PC-9 (cell line): ENCODE results near the gene SHISA9. TPM values are rescaled to one million over a fixed set of nuclear protein-coding genes. Genes with fewer than 3 reads are reported as not detected.

ENCODE experiments used
- BruUV-seq: library from RNA; stranded (reverse); fragments of 400-500 nt; replicated peaks from 2 replicates; lab custom pipeline; 2021; lab: Mats Ljungman, UMichigan
- CTCF ChIA-PET: fragments of 300-600 bp; sonication (Branson Sonifier 250); formaldehyde crosslinking; loops from one replicate; lab custom pipeline; 2022; ENCODE audit warnings: antibody characterized with exemption; lab: Charles Lee
- POLR2A ChIA-PET: fragments of 300-600 bp; sonication (Branson Sonifier 250); formaldehyde crosslinking; loops from one replicate; lab custom pipeline; 2022; ENCODE audit warnings: antibody characterized with exemption; ENCODE audit not compliant: unreplicated experiment; lab: Charles Lee
- DNase-seq, 2 experiments: peaks; one replicate each; pipeline versions ENCODE4 v3.0.0 to v3.0.0-alpha.2; 2015 to 2022; ENCODE audit warnings: mixed read lengths in 1 of 2
- H2AFZ ChIP-seq: fragments of 200-600 bp; sonication (generic); 2 replicates; pipeline ENCODE4 v1.8.1; 2017; ENCODE audit warnings: antibody characterized with exemption
- H3F3A ChIP-seq: fragments of 200-600 bp; sonication (generic); 2 replicates; pipeline ENCODE4 v1.8.1; 2017; ENCODE audit warnings: antibody characterized with exemption, mild to moderate bottlenecking, low read depth; ENCODE audit not compliant: insufficient read depth
- H3K27ac ChIP-seq: fragments of 200-600 bp; sonication (generic); 2 replicates; pipeline ENCODE4 v1.6.1; 2016; ENCODE audit warnings: mixed run types
- H3K27me3 ChIP-seq: fragments of 200-600 bp; sonication (generic); 2 replicates; pipeline ENCODE4 v1.6.1; 2016; ENCODE audit warnings: low read depth, mixed run types; ENCODE audit not compliant: insufficient read depth
- H3K36me3 ChIP-seq: fragments of 200-600 bp; sonication (generic); 2 replicates; pipeline ENCODE4 v1.6.1; 2016; ENCODE audit warnings: low read depth, mixed run types
- H3K4me1 ChIP-seq: fragments of 200-600 bp; sonication (generic); replicated peaks from 2 replicates; pipeline ENCODE4 v1.6.1; 2016; ENCODE audit warnings: mixed run types; ENCODE audit not compliant: insufficient read depth
- H3K4me2 ChIP-seq: fragments of 200-600 bp; sonication (generic); 2 replicates; pipeline ENCODE4 v1.6.1; 2017; ENCODE audit warnings: mixed run types
- H3K4me3 ChIP-seq: fragments of 200-600 bp; sonication (generic); 2 replicates; pipeline ENCODE4 v1.6.1; 2016; ENCODE audit warnings: mixed run types
- H3K79me2 ChIP-seq: fragments of 200-600 bp; sonication (generic); 2 replicates; pipeline ENCODE4 v1.6.1; 2017; ENCODE audit warnings: low read depth, mixed run types
- H3K9me2 ChIP-seq: fragments of 200-600 bp; sonication (generic); 2 replicates; pipeline ENCODE4 v1.8.1; 2017; ENCODE audit warnings: mild to moderate bottlenecking; ENCODE audit not compliant: insufficient read depth
- H3K9me3 ChIP-seq: fragments of 200-600 bp; sonication (generic); 2 replicates; pipeline ENCODE4 v1.8.1; 2016; ENCODE audit warnings: low read depth; ENCODE audit not compliant: insufficient read depth
- H4K20me1 ChIP-seq: fragments of 200-600 bp; sonication (generic); 2 replicates; pipeline ENCODE4 v1.8.1; 2017; ENCODE audit not compliant: insufficient read depth
- EZH2 ChIP-seq: fragments of 200-600 bp; sonication (generic); IDR thresholded peaks from 2 replicates; pipeline ENCODE4 v1.8.0; 2017; ENCODE audit warnings: antibody characterized with exemption, low read depth
- intact Hi-C: fragments of 100-400 bp; cut with micrococcal nuclease; formaldehyde crosslinking; loops from one replicate; pipeline ENCODE4 v1.10.0; 2022; ENCODE audit not compliant: unreplicated experiment
- total RNA-seq: library from RNA; stranded (reverse); gene quantifications from 2 replicates; pipeline ENCODE4 v1.2.3, GENCODE V29; 2021
- TF ChIP-seq, protein P1 (sequence below): fragments of 200-600 bp; sonication (generic); conservative IDR thresholded peaks from 2 replicates; pipeline ENCODE4 v1.6.1; 2017; ENCODE audit warnings: mixed run types, antibody characterized with exemption, mild to moderate bottlenecking, moderate library complexity

SHISA9 gene
- total RNA-seq, 1 experiment from 2014 or later: 80.5 TPM

DNA sequence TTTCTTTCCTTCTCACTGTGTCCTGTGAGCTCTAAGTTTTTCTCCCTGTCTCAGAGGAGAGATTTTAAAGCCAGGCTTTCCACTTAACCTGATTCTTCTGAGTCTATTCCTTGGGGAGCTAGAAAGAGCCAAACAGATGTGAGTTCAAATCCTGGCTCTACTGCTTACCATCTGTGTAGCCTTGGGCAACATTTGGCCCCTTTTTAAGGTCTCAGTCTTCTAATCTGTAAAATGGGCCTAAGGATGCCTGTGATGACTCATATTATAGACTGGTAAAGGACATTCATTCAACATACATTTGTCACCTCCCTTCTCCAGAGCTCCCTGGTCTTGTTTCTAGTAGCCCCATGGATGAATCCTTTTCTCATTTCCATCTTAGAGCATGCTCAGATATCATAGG, 304.0 kb downstream of the SHISA9 start:
- H3K4me1 ChIP-seq: no peaks in the 10 kb centered on the region
- no peak overlapping the region for H2AFZ ChIP-seq
- peaks cover 4% of the 10 kb centered on the region; the same call in 1 of the 2 replicates for H3F3A ChIP-seq
- peaks cover 24% of the 10 kb centered on the region; the same call in 1 of the 2 replicates for H4K20me1 ChIP-seq
- intact Hi-C loops: no loop called here
- TF ChIP-seq, protein P1, sequence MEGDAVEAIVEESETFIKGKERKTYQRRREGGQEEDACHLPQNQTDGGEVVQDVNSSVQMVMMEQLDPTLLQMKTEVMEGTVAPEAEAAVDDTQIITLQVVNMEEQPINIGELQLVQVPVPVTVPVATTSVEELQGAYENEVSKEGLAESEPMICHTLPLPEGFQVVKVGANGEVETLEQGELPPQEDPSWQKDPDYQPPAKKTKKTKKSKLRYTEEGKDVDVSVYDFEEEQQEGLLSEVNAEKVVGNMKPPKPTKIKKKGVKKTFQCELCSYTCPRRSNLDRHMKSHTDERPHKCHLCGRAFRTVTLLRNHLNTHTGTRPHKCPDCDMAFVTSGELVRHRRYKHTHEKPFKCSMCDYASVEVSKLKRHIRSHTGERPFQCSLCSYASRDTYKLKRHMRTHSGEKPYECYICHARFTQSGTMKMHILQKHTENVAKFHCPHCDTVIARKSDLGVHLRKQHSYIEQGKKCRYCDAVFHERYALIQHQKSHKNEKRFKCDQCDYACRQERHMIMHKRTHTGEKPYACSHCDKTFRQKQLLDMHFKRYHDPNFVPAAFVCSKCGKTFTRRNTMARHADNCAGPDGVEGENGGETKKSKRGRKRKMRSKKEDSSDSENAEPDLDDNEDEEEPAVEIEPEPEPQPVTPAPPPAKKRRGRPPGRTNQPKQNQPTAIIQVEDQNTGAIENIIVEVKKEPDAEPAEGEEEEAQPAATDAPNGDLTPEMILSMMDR: no peak
- TF ChIP-seq EZH2: no peak
- ChIA-PET CTCF (no interaction called here), POLR2A (no interaction called here)
- BruUV-seq: no TSS peak
- no peak for DNase-seq
- peaks cover 6% of the 10 kb centered on the region; the same call in 1 of the 2 replicates for H3K36me3 ChIP-seq
- no peaks in the 10 kb centered on the region for H3K27me3 ChIP-seq
- no peaks in the 10 kb centered on the region for H3K79me2 ChIP-seq
- H3K4me3 ChIP-seq: no peak overlapping the region
- H3K9me2 ChIP-seq: no peaks in the 10 kb centered on the region
- no peak overlapping the region for H3K27ac ChIP-seq
- no peak overlapping the region for H3K4me2 ChIP-seq
- H3K9me3 ChIP-seq: no peaks in the 10 kb centered on the region

DNA sequence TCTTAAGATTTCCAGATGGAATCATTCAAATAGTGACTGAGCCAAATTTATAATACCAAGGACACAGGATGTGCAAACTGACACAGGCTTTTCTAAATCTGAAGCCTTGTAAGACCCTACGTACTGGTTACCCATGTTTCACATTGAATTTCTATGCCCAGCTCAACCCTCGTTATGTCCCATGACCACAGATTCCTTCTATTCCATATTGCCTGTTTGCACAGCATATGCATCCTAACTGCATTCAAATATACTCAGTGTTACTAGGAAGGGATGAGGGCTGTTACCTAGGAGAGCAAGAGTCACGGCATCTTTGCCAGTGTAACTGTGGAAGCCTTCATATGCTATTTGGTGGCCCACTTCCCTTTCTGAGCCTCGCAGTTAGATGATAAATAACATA, 305.2 kb downstream of the SHISA9 start:
- intact Hi-C loops: no loop called here
- Histone ChIP-seq H3K36me3 (peaks cover 6% of the 10 kb centered on the region; the same call in 1 of the 2 replicates), H4K20me1 (peaks cover 17% of the 10 kb centered on the region; the same call in 1 of the 2 replicates), H3F3A (0 out of 2 replicates have a peak, but pooled peaks cover 4% of the 10 kb centered on the region), H3K9me3 (no peaks in the 10 kb centered on the region), H3K79me2 (0 out of 2 replicates have a peak, but pooled peaks cover 3% of the 10 kb centered on the region), H3K4me2 (no peak overlapping the region), H2AFZ (no peak overlapping the region), H3K4me3 (no peak overlapping the region), H3K4me1 (no peaks in the 10 kb centered on the region), H3K9me2 (no peaks in the 10 kb centered on the region), H3K27ac (no peak overlapping the region), H3K27me3 (no peaks in the 10 kb centered on the region)
- POLR2A ChIA-PET: no interaction called here
- no TSS peak for BruUV-seq
- CTCF ChIA-PET: interaction anchor here (0.6 kb wide), 1 partner anchor 276 kb away, joined by 10 read pairs; no protein-coding TSS in a partner anchor
- no peak for TF ChIP-seq EZH2
- TF ChIP-seq, protein P1: no peak
- DNase-seq: no peak

DNA sequence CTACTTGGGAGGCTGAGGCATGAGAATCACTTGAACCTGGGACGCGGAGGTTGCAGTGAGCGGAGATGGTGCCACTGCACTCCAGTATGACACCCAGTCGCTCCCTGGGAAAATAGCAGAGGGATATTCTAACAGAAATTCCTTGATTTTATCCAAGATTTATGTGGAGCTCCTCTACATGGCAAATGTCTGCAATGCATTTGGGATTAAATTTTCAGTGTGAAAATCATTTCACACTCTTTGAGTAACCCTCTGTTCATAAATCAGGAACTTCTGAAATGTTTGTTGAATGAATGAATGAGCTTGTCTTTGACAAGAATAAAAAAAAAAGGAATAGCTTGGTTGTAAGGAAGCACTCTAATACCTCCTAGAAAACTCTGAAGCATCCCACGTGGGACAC, 305.8 kb downstream of the SHISA9 start:
- no peak overlapping the region for H3K4me2 ChIP-seq
- no peak overlapping the region for H3K4me3 ChIP-seq
- H3K4me1 ChIP-seq: no peaks in the 10 kb centered on the region
- H3K27ac ChIP-seq: no peak overlapping the region
- 0 out of 2 replicates have a peak, but pooled peaks cover 3% of the 10 kb centered on the region for H3K79me2 ChIP-seq
- no TSS peak for BruUV-seq
- no peaks in the 10 kb centered on the region for H3K9me3 ChIP-seq
- ChIA-PET CTCF (interaction anchor here (0.6 kb wide), 2 partner anchors 31 to 275 kb away, joined by 4 to 10 read pairs; no protein-coding TSS in a partner anchor), POLR2A (no interaction called here)
- H3K36me3 ChIP-seq: peaks cover 6% of the 10 kb centered on the region; the same call in 1 of the 2 replicates
- no peak for DNase-seq
- no peaks in the 10 kb centered on the region for H3K27me3 ChIP-seq
- peaks cover 15% of the 10 kb centered on the region; the same call in 1 of the 2 replicates for H4K20me1 ChIP-seq
- H2AFZ ChIP-seq: no peak overlapping the region
- intact Hi-C loops: no loop called here
- 0 out of 2 replicates have a peak, but pooled peaks cover 4% of the 10 kb centered on the region for H3F3A ChIP-seq
- no peak for TF ChIP-seq EZH2
- TF ChIP-seq, protein P1: no peak
- H3K9me2 ChIP-seq: no peaks in the 10 kb centered on the region
